WTC11 (cell line): ENCODE results near the gene MIOX.

Source experiments
- ATF6 ChIP-seq: sonication (generic); formaldehyde crosslinking; IDR thresholded peaks from 2 replicates; pipeline ENCODE4 v1.8.1; 2023; ENCODE audit warnings: mild to moderate bottlenecking, missing genetic modification reagents
- CBFB ChIP-seq: sonication (generic); formaldehyde crosslinking; IDR thresholded peaks from 2 replicates; pipeline ENCODE4 v1.8.1; 2022; ENCODE audit warnings: mild to moderate bottlenecking, low read depth, missing genetic modification reagents
- CTCF ChIP-seq: fragments of 200-600 bp; IDR thresholded peaks from 2 replicates; pipeline ENCODE4 v1.8.0; 2022; ENCODE audit warnings: antibody characterized with exemption
- NR1H2 ChIP-seq: sonication (generic); formaldehyde crosslinking; IDR thresholded peaks from 2 replicates; pipeline ENCODE4 v1.9.0; 2021; ENCODE audit warnings: mild to moderate bottlenecking, moderate library complexity, missing genetic modification reagents
- TEAD1 ChIP-seq: sonication (generic); formaldehyde crosslinking; IDR thresholded peaks from 2 replicates; pipeline ENCODE4 v1.8.0; 2022; ENCODE audit warnings: mild to moderate bottlenecking, missing genetic modification reagents
- TEAD4 ChIP-seq: sonication (generic); formaldehyde crosslinking; IDR thresholded peaks from 2 replicates; pipeline ENCODE4 v1.8.0; 2022; ENCODE audit warnings: mild to moderate bottlenecking, missing genetic modification reagents
- TF ChIP-seq, protein P1 (sequence below): sonication (generic); formaldehyde crosslinking; IDR thresholded peaks from 2 replicates; pipeline ENCODE4 v1.8.0; 2022; ENCODE audit warnings: mild to moderate bottlenecking, missing genetic modification reagents
- TF ChIP-seq, protein P2 (sequence below): sonication (generic); formaldehyde crosslinking; IDR thresholded peaks from 2 replicates; pipeline ENCODE4 v1.8.1; 2023; ENCODE audit warnings: mild to moderate bottlenecking, missing genetic modification reagents, borderline replicate concordance

DNA sequence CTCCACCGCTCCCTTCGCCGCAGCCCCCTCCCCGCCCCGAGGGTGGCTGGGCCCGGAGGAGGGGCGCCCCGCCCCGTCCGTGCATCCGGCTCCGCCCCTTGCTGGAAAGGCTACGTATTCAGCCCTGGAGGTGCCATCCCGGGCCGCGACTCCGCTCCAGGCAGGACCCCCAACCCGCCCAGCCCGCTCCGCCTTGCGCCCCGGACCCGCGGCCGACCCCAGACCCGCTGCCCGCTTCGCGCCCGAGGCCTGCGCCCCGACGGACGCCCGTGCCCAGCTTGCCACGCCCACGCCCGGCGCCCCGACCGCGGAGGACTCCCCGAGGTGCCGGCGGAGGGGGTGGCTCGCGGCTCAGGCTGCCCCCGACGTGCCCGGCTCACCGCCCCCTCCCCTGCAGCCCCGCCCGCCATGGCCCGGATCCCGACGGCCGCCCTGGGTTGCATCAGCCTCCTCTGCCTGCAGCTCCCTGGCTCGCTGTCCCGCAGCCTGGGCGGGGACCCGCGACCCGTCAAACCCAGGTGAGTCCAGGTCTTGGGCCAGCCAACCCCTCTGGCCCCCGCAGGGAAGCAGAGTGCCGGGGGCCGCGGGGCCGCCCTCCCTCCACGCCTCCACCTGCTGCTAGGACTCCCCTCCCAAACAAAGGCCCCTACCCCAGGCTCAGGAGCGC, 5.1 kb upstream of the MIOX start, which contains the start of gene ADM2:
- TF ChIP-seq CTCF = no peak
- 0 out of 2 replicates have a peak, but pooled peaks have one; percentile 16 for TF ChIP-seq CBFB (CRISPR knock-in tag)
- no peak for TF ChIP-seq TEAD4
- TF ChIP-seq NR1H2 (CRISPR knock-in tag) = no peak
- 0 out of 2 replicates have a peak, but pooled peaks have one; percentile 10 for TF ChIP-seq TEAD1 (CRISPR knock-in tag)
- TF ChIP-seq, protein P1, sequence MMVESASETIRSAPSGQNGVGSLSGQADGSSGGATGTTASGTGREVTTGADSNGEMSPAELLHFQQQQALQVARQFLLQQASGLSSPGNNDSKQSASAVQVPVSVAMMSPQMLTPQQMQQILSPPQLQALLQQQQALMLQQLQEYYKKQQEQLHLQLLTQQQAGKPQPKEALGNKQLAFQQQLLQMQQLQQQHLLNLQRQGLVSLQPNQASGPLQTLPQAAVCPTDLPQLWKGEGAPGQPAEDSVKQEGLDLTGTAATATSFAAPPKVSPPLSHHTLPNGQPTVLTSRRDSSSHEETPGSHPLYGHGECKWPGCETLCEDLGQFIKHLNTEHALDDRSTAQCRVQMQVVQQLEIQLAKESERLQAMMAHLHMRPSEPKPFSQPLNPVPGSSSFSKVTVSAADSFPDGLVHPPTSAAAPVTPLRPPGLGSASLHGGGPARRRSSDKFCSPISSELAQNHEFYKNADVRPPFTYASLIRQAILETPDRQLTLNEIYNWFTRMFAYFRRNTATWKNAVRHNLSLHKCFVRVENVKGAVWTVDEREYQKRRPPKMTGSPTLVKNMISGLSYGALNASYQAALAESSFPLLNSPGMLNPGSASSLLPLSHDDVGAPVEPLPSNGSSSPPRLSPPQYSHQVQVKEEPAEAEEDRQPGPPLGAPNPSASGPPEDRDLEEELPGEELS (CRISPR knock-in tag) = no peak
- TF ChIP-seq, protein P2, sequence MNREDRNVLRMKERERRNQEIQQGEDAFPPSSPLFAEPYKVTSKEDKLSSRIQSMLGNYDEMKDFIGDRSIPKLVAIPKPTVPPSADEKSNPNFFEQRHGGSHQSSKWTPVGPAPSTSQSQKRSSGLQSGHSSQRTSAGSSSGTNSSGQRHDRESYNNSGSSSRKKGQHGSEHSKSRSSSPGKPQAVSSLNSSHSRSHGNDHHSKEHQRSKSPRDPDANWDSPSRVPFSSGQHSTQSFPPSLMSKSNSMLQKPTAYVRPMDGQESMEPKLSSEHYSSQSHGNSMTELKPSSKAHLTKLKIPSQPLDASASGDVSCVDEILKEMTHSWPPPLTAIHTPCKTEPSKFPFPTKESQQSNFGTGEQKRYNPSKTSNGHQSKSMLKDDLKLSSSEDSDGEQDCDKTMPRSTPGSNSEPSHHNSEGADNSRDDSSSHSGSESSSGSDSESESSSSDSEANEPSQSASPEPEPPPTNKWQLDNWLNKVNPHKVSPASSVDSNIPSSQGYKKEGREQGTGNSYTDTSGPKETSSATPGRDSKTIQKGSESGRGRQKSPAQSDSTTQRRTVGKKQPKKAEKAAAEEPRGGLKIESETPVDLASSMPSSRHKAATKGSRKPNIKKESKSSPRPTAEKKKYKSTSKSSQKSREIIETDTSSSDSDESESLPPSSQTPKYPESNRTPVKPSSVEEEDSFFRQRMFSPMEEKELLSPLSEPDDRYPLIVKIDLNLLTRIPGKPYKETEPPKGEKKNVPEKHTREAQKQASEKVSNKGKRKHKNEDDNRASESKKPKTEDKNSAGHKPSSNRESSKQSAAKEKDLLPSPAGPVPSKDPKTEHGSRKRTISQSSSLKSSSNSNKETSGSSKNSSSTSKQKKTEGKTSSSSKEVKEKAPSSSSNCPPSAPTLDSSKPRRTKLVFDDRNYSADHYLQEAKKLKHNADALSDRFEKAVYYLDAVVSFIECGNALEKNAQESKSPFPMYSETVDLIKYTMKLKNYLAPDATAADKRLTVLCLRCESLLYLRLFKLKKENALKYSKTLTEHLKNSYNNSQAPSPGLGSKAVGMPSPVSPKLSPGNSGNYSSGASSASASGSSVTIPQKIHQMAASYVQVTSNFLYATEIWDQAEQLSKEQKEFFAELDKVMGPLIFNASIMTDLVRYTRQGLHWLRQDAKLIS (CRISPR knock-in tag) = no peak
- no peak for TF ChIP-seq ATF6 (CRISPR knock-in tag)
